Measurements from ENCODE around the gene PCNP. TPM values are rescaled to one million over a fixed set of nuclear protein-coding genes. Genes with fewer than 3 reads are reported as not detected.
"Not testable (repeated sequence)": the region's sequence is repeated elsewhere in the genome, so short reads cannot be mapped to it uniquely, and the experiment has no call there.

Gene PCNP
- total RNA-seq, 2 donors from 2014 or later, result 192 to 214 TPM

DNA sequence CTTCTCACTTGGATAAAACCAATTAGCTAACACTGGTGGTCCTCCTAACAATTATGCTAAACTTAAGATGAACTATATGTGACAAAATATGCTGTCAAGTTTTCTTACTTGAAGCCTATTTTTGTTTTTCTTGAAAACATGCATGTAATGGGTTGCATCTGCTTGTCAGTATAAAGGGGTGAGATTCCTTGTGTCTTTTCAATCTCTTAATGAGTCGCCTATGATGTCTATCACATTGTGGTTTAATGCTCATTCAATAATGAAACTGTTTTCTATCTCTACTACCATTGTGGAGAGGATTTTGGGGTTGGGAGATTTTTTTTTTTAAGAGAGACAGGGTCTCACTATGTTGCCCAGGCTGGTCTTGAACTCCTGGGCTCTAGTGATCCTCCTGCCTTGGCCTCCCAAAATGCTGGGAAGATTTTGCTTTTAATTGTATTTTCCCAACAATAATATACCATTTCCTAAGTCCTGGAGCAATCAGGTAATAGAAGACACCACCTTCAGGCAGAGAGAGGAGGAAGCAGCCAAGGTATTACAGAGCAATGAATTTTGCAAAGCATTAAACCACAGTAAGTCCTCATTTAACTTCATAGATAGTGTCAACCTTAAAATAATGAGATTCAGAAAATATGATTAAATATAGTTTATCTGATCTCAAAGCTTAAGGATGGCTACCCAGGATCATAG lies 29.7 kb upstream of the PCNP start:
- peaks cover 1% of the 10 kb centered on the region for H3K27me3 Mint-ChIP-seq (ENCODE audit: insufficient read depth)

DNA sequence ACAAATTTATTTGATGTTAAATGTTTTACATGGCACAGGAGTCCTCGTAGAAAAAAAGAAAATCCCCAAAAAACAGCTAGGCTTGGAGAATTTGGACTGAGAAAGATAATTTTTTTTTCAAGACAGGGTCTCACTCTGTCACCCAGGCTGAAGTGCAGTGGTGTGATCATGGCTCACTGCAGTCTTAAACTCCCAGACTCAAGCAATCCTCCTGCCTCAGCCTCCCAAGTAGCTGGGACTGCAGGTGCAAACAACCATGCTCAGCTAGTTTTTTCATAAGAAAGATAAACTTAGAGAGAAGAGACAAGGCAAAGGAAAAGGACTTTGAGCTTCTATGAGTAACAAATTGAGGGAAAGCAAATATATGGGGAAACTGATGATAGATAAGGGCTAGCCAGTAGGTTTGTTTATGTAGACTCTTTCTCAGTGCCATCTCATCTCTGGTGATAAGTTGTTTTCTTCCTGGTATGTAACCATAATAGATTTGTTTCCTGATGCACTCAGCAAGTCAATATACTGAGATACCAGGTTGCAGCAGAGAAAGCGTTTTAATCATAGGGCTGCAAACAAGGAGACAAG lies 25.4 kb upstream of the PCNP start:
- no peak overlapping the region for H3K4me3 ChIP-seq (ENCODE audit: low read length)
- H3K4me1 ChIP-seq (ENCODE audit: control insufficient read depth, insufficient read depth, low read length), result no peaks in the 10 kb centered on the region
- no peak overlapping the region for H3K27ac ChIP-seq (ENCODE audit: low read depth, low read length)
- no peak for DNase-seq
- H3K9me3 ChIP-seq (ENCODE audit: control insufficient read depth, low read length), result peaks cover 7% of the 10 kb centered on the region
- Mint-ChIP-seq H3K9me3 (peaks cover 40% of the 10 kb centered on the region), H3K4me1 (peaks cover 4% of the 10 kb centered on the region), H3K27ac (no peak overlapping the region), H3K27me3 (ENCODE audit: insufficient read depth) (no peaks in the 10 kb centered on the region), H3K36me3 (ENCODE audit: low read depth) (peaks cover 13% of the 10 kb centered on the region), H3K4me3 (no peak overlapping the region)
- TF ChIP-seq, protein P1, sequence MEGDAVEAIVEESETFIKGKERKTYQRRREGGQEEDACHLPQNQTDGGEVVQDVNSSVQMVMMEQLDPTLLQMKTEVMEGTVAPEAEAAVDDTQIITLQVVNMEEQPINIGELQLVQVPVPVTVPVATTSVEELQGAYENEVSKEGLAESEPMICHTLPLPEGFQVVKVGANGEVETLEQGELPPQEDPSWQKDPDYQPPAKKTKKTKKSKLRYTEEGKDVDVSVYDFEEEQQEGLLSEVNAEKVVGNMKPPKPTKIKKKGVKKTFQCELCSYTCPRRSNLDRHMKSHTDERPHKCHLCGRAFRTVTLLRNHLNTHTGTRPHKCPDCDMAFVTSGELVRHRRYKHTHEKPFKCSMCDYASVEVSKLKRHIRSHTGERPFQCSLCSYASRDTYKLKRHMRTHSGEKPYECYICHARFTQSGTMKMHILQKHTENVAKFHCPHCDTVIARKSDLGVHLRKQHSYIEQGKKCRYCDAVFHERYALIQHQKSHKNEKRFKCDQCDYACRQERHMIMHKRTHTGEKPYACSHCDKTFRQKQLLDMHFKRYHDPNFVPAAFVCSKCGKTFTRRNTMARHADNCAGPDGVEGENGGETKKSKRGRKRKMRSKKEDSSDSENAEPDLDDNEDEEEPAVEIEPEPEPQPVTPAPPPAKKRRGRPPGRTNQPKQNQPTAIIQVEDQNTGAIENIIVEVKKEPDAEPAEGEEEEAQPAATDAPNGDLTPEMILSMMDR (conservative IDR thresholded peaks at IDR 0.05), result no peak
- WGBS, 2 experiments (ENCODE audit: insufficient coverage in 1 of 2, insufficient read length in 1 of 2), result 95% methylated on average over 2 of the region's 2 CpGs; no CpG with 5 or more reads in 1 of the 2 experiments
- no peak overlapping the region for H3K9ac ChIP-seq (ENCODE audit: extremely low read depth, low read length, poor library complexity, severe bottlenecking)
- no peaks in the 10 kb centered on the region for H3K36me3 ChIP-seq (ENCODE audit: control insufficient read depth, insufficient read depth, low read length)
- no peaks in the 10 kb centered on the region for H3K27me3 ChIP-seq (ENCODE audit: control insufficient read depth, insufficient read depth, low read length, poor library complexity, severe bottlenecking)

More for the DNA sequence above, 29.7 kb upstream of the PCNP start:
- Histone ChIP-seq H3K9ac (ENCODE audit: extremely low read depth, low read length, poor library complexity, severe bottlenecking) (no peak overlapping the region), H3K36me3 (ENCODE audit: control insufficient read depth, insufficient read depth, low read length) (no peaks in the 10 kb centered on the region), H3K27me3 (ENCODE audit: control insufficient read depth, insufficient read depth, low read length, poor library complexity, severe bottlenecking) (no peaks in the 10 kb centered on the region), H3K27ac (ENCODE audit: low read depth, low read length) (no peak overlapping the region), H3K4me3 (ENCODE audit: low read length) (no peak overlapping the region), H3K9me3 (ENCODE audit: control insufficient read depth, low read length) (peaks cover 12% of the 10 kb centered on the region), H3K4me1 (ENCODE audit: control insufficient read depth, insufficient read depth, low read length) (no peaks in the 10 kb centered on the region)
- peaks cover 35% of the 10 kb centered on the region for H3K9me3 Mint-ChIP-seq
- TF ChIP-seq, protein P1 (conservative IDR thresholded peaks at IDR 0.05), result peak; percentile 70
- WGBS, 2 experiments (ENCODE audit: insufficient coverage in 1 of 2, insufficient read length in 1 of 2), result 80 to 83% methylated on average over 1 of the region's 1 CpG
- no peak overlapping the region for H3K4me3 Mint-ChIP-seq
- peaks cover 4% of the 10 kb centered on the region for H3K4me1 Mint-ChIP-seq
- no peak for DNase-seq
- no peaks in the 10 kb centered on the region for H3K36me3 Mint-ChIP-seq (ENCODE audit: low read depth)
- H3K27ac Mint-ChIP-seq, result no peak overlapping the region

DNA sequence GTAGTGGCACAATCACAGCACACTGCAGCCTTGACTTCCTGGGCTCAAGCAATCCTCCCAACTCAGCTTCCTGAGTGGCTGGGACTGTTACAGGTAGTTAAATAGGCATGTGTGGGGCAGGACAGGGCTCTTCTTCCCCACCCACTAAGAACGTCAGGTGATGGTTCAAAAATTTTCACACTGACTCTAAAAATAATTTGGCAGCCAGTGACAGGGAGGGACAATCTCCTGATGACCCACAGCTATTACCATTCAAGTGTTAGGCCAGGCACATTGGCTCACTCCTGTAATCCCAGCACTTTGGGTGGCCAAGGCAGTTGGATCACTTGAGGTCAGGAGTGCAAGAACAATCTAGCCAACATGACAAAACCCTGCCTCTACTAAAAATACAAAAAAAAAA lies 24.5 kb upstream of the PCNP start:
- H3K27me3 Mint-ChIP-seq (ENCODE audit: insufficient read depth), result no peaks in the 10 kb centered on the region
- Histone ChIP-seq H3K9ac (ENCODE audit: extremely low read depth, low read length, poor library complexity, severe bottlenecking) (no peak overlapping the region), H3K9me3 (ENCODE audit: control insufficient read depth, low read length) (peaks cover 7% of the 10 kb centered on the region), H3K4me1 (ENCODE audit: control insufficient read depth, insufficient read depth, low read length) (no peaks in the 10 kb centered on the region), H3K27me3 (ENCODE audit: control insufficient read depth, insufficient read depth, low read length, poor library complexity, severe bottlenecking) (no peaks in the 10 kb centered on the region), H3K4me3 (ENCODE audit: low read length) (no peak overlapping the region), H3K27ac (ENCODE audit: low read depth, low read length) (no peak overlapping the region), H3K36me3 (ENCODE audit: control insufficient read depth, insufficient read depth, low read length) (no peaks in the 10 kb centered on the region)
- 92% methylated on average over 1 of the region's 1 CpG; no CpG with 5 or more reads in 1 of the 2 experiments for WGBS, 2 experiments (ENCODE audit: insufficient coverage in 1 of 2, insufficient read length in 1 of 2)
- peaks cover 14% of the 10 kb centered on the region for H3K36me3 Mint-ChIP-seq (ENCODE audit: low read depth)
- H3K9me3 Mint-ChIP-seq, result peaks cover 48% of the 10 kb centered on the region
- DNase-seq, result no peak
- TF ChIP-seq, protein P1 (conservative IDR thresholded peaks at IDR 0.05), result no peak
- peaks cover 4% of the 10 kb centered on the region for H3K4me1 Mint-ChIP-seq
- no peak overlapping the region for H3K4me3 Mint-ChIP-seq
- H3K27ac Mint-ChIP-seq, result no peak overlapping the region

DNA sequence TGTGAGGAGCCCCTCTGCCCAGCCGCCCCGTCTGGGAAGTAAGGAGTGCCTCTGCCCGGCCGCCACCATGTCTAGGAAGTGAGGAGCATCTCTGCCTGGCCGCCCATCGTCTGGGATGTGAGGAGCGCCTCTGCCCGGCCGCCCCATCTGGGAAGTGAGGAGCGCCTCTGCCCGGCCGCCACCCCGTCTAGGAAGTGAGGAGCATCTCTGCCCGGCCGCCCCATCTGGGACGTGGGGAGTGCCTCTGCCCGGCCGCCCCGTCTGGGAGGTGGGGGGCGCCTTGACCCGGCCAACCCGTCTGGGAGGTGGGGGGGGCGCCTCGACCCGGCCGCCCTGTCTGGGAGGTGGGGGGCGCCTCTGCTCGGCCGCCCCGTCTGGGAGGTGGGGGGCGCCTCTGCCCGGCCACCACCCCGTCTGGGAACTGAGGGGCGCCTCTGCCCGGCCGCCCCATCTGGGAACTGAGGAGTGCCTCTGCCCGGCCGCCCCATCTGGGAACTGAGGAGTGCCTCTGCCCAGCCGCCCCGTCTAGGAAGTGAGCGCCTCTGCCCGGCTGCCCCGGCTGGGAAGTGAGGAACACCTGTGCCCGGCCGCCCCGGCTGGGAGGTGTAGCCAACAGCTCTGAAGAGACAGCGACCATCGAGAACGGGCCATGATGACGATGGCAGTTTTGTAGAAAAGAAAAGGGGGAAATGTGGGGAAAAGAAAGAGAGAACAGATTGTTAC lies 22.5 kb upstream of the PCNP start:
- not testable (repeated sequence) for H3K27me3 ChIP-seq (ENCODE audit: control insufficient read depth, insufficient read depth, low read length, poor library complexity, severe bottlenecking); H3K27ac Mint-ChIP-seq; H3K4me1 Mint-ChIP-seq; H3K4me3 ChIP-seq (ENCODE audit: low read length); H3K27ac ChIP-seq (ENCODE audit: low read depth, low read length); H3K36me3 ChIP-seq (ENCODE audit: control insufficient read depth, insufficient read depth, low read length); H3K4me3 Mint-ChIP-seq; H3K9ac ChIP-seq (ENCODE audit: extremely low read depth, low read length, poor library complexity, severe bottlenecking); DNase-seq; H3K9me3 ChIP-seq (ENCODE audit: control insufficient read depth, low read length); H3K4me1 ChIP-seq (ENCODE audit: control insufficient read depth, insufficient read depth, low read length); H3K27me3 Mint-ChIP-seq (ENCODE audit: insufficient read depth)
- H3K9me3 Mint-ChIP-seq, result peaks cover 54% of the 10 kb centered on the region
- peaks cover 15% of the 10 kb centered on the region for H3K36me3 Mint-ChIP-seq (ENCODE audit: low read depth)
- 88 to 93% methylated on average over 15 to 50 of the region's 50 CpGs for WGBS, 2 experiments (ENCODE audit: insufficient coverage in 1 of 2, insufficient read length in 1 of 2)

DNA sequence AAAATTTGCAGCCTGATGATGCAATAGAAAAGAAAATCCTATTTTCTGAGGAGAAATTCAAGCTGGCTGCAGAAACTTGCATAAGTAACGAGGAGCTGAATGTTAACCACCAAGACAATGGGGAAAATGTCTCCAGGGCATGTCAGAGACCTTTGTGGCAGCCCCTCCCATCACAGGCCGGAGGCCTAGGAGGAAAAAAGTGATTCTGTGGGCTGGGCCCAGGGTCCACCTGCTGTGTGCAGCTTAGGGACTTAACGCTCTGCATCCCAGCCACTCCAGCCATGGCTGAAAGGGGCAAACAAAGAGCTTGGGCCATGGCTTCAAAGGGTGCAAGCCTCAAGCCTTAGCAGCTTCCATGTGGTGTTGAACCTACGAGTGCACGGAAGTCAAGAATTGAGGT lies 20.6 kb upstream of the PCNP start:
- H3K36me3 ChIP-seq (ENCODE audit: control insufficient read depth, insufficient read depth, low read length); H3K27me3 Mint-ChIP-seq (ENCODE audit: insufficient read depth); H3K9ac ChIP-seq (ENCODE audit: extremely low read depth, low read length, poor library complexity, severe bottlenecking); H3K27ac ChIP-seq (ENCODE audit: low read depth, low read length); H3K4me1 Mint-ChIP-seq; H3K4me1 ChIP-seq (ENCODE audit: control insufficient read depth, insufficient read depth, low read length); H3K27ac Mint-ChIP-seq; H3K9me3 ChIP-seq (ENCODE audit: control insufficient read depth, low read length); DNase-seq; H3K4me3 Mint-ChIP-seq; H3K4me3 ChIP-seq (ENCODE audit: low read length): not testable (repeated sequence)
- Mint-ChIP-seq H3K9me3 (peaks cover 49% of the 10 kb centered on the region), H3K36me3 (ENCODE audit: low read depth) (peaks cover 15% of the 10 kb centered on the region)
- 79 to 92% methylated on average over 2 to 5 of the region's 5 CpGs for WGBS, 2 experiments (ENCODE audit: insufficient coverage in 1 of 2, insufficient read length in 1 of 2)
- peaks cover 12% of the 10 kb centered on the region for H3K27me3 ChIP-seq (ENCODE audit: control insufficient read depth, insufficient read depth, low read length, poor library complexity, severe bottlenecking)
